MCF 10A (cell line): ENCODE data around the gene ZNF33B. TPM values are rescaled to one million over a fixed set of nuclear protein-coding genes. Genes with fewer than 3 reads are reported as not detected.

ENCODE experiments used
- BruUV-seq: library from RNA; stranded (reverse); fragments of 400-500 nt; replicated peaks from 2 replicates; lab custom pipeline; 2021; lab: Mats Ljungman, UMichigan
- CTCF ChIA-PET: fragments of 300-600 bp; sonication (Branson Sonifier 250); formaldehyde crosslinking; extraction: SDS; loops from one replicate; lab custom pipeline; 2021; ENCODE audit warnings: antibody characterized with exemption, inconsistent platforms; lab: Yijun Ruan, JAX
- POLR2A ChIA-PET: fragments of 300-600, 350-650 bp; sonication (Branson Sonifier 250); formaldehyde crosslinking; extraction: SDS; loops from one replicate; lab custom pipeline; 2020; ENCODE audit warnings: antibody characterized with exemption, inconsistent platforms; lab: Yijun Ruan, JAX
- DNase-seq: peaks from one replicate; pipeline ENCODE4 v3.0.0-alpha.2; 2018; ENCODE audit not compliant: unreplicated experiment
- H3K27ac Mint-ChIP-seq: one replicate; pipeline ENCODE4 v1.8.0; 2022; ENCODE audit warnings: mild to moderate bottlenecking, low read depth, mixed read lengths; ENCODE audit not compliant: unreplicated experiment
- H3K27me3 Mint-ChIP-seq: one replicate; pipeline ENCODE4 v1.8.0; 2022; ENCODE audit warnings: mixed read lengths; ENCODE audit not compliant: insufficient read depth, unreplicated experiment
- H3K36me3 Mint-ChIP-seq: one replicate; pipeline ENCODE4 v1.8.0; 2022; ENCODE audit warnings: mild to moderate bottlenecking, moderate library complexity, mixed read lengths; ENCODE audit not compliant: insufficient read depth, unreplicated experiment
- H3K4me1 Mint-ChIP-seq: one replicate; pipeline ENCODE4 v1.8.0; 2022; ENCODE audit warnings: mixed read lengths; ENCODE audit not compliant: insufficient read depth, unreplicated experiment
- H3K4me3 Mint-ChIP-seq: one replicate; pipeline ENCODE4 v1.8.0; 2022; ENCODE audit warnings: mild to moderate bottlenecking, moderate library complexity, mixed read lengths; ENCODE audit not compliant: unreplicated experiment
- H3K9me3 Mint-ChIP-seq: one replicate; pipeline ENCODE4 v1.8.0; 2022; ENCODE audit warnings: mixed read lengths; ENCODE audit not compliant: unreplicated experiment
- intact Hi-C: fragments of 100-400 bp; cut with micrococcal nuclease; formaldehyde crosslinking; loops from 2 replicates; pipeline ENCODE4 v1.14.1; 2022
- total RNA-seq: library from RNA; stranded (reverse); gene quantifications from 2 replicates; pipeline ENCODE4 v1.2.3, GENCODE V29; 2022
- TF ChIP-seq, protein P1 (sequence below): fragments of 200-600 bp; IDR thresholded peaks from one replicate; pipeline ENCODE4 v1.8.0; 2022; ENCODE audit warnings: antibody characterized with exemption, mild to moderate bottlenecking; ENCODE audit not compliant: unreplicated experiment

ZNF33B gene
- total RNA-seq, 1 experiment from 2014 or later: 18.7 TPM

DNA sequence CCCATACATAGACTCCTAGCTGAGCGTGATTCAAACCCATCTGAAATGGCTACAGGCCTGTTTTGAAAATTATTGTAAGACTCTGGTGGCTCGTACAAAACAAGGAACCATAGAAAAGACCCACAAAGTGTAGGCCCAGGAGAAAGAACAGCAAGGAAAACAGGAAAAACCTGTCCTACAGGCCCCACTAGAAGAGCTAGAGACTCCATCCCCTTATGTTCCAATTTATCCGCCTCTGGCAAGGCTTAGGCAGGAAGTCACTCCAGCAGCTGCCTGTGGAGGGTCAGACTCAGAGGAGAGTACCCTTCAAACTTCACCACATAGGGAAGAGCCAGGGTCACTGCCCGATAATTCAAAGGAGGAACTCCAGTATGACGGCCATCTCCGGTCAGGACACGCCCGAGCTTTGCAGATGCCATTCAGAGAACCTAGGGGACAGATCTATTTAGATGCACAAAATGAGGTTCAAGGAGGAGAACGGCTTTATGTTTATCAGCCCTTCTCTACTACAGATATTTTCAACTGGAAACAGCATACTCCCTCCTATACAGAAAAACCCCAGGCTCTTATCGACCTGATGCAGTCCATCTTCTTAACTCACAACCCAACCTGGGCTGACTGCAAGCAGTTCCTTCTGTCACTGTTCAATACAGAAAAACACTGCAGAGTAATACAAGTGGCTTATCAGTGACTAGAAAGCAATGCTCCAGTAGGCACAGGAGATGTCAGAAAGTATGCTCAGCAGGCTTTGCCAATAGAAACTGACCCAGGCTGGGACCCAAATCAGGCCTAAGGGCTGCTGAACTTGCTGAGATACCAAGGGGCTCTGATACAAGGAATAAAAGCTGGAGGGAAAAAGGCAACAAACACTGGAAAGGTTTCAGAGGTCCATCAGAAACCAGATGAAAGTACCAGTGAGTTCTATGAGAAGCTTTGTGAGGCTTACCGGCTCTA, 8.6 kb upstream of the ZNF33B start:
- Mint-ChIP-seq H3K27ac (no peak overlapping the region), H3K36me3 (no peaks in the 10 kb centered on the region), H3K27me3 (no peaks in the 10 kb centered on the region), H3K4me3 (no peak overlapping the region), H3K4me1 (peaks cover 5% of the 10 kb centered on the region), H3K9me3 (no peaks in the 10 kb centered on the region)
- TF ChIP-seq, protein P1, sequence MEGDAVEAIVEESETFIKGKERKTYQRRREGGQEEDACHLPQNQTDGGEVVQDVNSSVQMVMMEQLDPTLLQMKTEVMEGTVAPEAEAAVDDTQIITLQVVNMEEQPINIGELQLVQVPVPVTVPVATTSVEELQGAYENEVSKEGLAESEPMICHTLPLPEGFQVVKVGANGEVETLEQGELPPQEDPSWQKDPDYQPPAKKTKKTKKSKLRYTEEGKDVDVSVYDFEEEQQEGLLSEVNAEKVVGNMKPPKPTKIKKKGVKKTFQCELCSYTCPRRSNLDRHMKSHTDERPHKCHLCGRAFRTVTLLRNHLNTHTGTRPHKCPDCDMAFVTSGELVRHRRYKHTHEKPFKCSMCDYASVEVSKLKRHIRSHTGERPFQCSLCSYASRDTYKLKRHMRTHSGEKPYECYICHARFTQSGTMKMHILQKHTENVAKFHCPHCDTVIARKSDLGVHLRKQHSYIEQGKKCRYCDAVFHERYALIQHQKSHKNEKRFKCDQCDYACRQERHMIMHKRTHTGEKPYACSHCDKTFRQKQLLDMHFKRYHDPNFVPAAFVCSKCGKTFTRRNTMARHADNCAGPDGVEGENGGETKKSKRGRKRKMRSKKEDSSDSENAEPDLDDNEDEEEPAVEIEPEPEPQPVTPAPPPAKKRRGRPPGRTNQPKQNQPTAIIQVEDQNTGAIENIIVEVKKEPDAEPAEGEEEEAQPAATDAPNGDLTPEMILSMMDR: no peak
- POLR2A ChIA-PET: interaction anchor here (1.0 to 3.2 kb wide), 2 partner anchors 8 to 136 kb away, joined by 4 to 10 read pairs; partner anchors contain the start of gene BMS1
- no TSS peak for BruUV-seq
- CTCF ChIA-PET: interaction anchor here (0.8 kb wide), 1 partner anchor 107 kb away, joined by 3 read pairs; no protein-coding TSS in a partner anchor
- intact Hi-C loops: no loop called here
- no peak for DNase-seq

GRCh38 chr10:42646214-42646613, 7.8 kb upstream of the ZNF33B start:
- no peak overlapping the region for H3K27ac Mint-ChIP-seq
- H3K4me3 Mint-ChIP-seq: no peak overlapping the region
- H3K4me1 Mint-ChIP-seq: peaks cover 7% of the 10 kb centered on the region
- H3K27me3 Mint-ChIP-seq: no peaks in the 10 kb centered on the region
- intact Hi-C loops: no loop called here
- no peak for DNase-seq
- TF ChIP-seq, protein P1: no peak
- POLR2A ChIA-PET: interaction anchor here (1.0 to 3.2 kb wide), 2 partner anchors 9 to 137 kb away, joined by 4 to 10 read pairs; partner anchors contain the start of gene BMS1
- no peaks in the 10 kb centered on the region for H3K36me3 Mint-ChIP-seq
- BruUV-seq: no TSS peak
- H3K9me3 Mint-ChIP-seq: no peaks in the 10 kb centered on the region
- CTCF ChIA-PET: no interaction called here

DNA sequence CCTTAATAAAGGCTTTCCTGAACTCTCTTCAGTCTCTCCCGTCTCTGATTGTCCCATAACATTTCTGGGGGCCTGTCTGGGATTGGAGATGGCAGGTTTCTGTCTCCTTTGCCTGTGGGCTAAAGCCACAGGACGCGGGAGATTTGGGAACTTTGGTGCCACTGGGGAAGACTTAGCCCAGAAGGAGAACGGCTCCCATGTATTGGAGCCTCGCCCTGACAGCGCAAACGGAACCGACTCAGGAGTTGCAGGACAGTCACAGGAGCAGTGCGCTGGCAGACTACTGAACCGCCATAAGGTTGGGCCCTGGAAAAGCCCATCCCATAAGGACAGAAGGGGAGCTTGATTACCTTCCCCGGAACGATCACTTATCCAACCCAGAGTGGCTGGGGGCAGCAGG, 7.1 kb upstream of the ZNF33B start:
- CTCF ChIA-PET: no interaction called here
- no peaks in the 10 kb centered on the region for H3K36me3 Mint-ChIP-seq
- BruUV-seq: no TSS peak
- intact Hi-C loops: no loop called here
- TF ChIP-seq, protein P1: no peak
- no peak overlapping the region for H3K4me3 Mint-ChIP-seq
- H3K27me3 Mint-ChIP-seq: no peaks in the 10 kb centered on the region
- POLR2A ChIA-PET: interaction anchor here (1.0 to 3.2 kb wide), 2 partner anchors 9 to 137 kb away, joined by 5 to 10 read pairs; partner anchors contain the start of gene BMS1
- H3K9me3 Mint-ChIP-seq: no peaks in the 10 kb centered on the region
- DNase-seq: no peak
- H3K4me1 Mint-ChIP-seq: peaks cover 14% of the 10 kb centered on the region
- H3K27ac Mint-ChIP-seq: no peak overlapping the region

DNA sequence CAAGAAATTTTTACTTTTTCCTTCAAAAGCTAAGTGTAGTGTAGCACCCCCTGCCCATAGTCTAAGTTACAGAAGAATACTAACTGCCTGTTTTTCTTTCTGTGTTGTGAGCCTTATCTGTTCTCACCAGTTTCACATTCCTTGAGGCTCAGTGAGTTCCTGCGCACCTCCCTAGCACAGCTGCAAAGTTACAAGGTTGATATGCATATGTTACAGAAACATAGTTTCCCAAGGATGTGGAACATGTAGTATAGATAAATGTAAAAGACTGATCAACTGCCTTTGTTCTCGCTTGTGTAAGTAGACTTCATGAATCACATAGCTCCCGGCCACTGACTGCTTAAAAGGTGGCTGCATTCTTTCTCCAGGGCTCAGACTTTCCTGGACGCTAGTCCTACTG, 6.7 kb upstream of the ZNF33B start:
- H3K27me3 Mint-ChIP-seq: no peaks in the 10 kb centered on the region
- CTCF ChIA-PET: no interaction called here

More for the DNA sequence above, 6.7 kb upstream of the ZNF33B start:
- Mint-ChIP-seq H3K27ac (no peak overlapping the region), H3K4me3 (no peak overlapping the region), H3K4me1 (peaks cover 16% of the 10 kb centered on the region), H3K36me3 (no peaks in the 10 kb centered on the region), H3K9me3 (no peaks in the 10 kb centered on the region)
- TF ChIP-seq, protein P1: no peak
- peak; percentile 10 for DNase-seq
- BruUV-seq: no TSS peak
- intact Hi-C loops: no loop called here
- POLR2A ChIA-PET: interaction anchor here (0.6 to 3.2 kb wide), 4 partner anchors 9 to 793 kb away, joined by 3 to 10 read pairs (median 4); partner anchors contain the start of gene BMS1
